Bronchial epithelial cell (primary cell): ENCODE data around the gene NETO1. TPM values are rescaled to one million over a fixed set of nuclear protein-coding genes. Genes with fewer than 3 reads are reported as not detected.

Experiments
- DNase-seq: peaks from one replicate; pipeline ENCODE4 v3.0.0-alpha.2; 2010; ENCODE audit warnings: low read depth
- FAIRE-seq: peaks from 2 replicates; lab custom pipeline; 2011; peaks lifted over from hg19 to GRCh38; lab: Jason Lieb, UNC
- H3K27me3 ChIP-seq: 2 replicates; pipeline ENCODE4 v1.5.1; 2011; ENCODE audit warnings: low read length; ENCODE audit not compliant: control insufficient read depth, insufficient read depth
- H3K36me3 ChIP-seq: 2 replicates; pipeline ENCODE4 v1.5.1; 2011; ENCODE audit warnings: low read length; ENCODE audit not compliant: control insufficient read depth, insufficient read depth
- H3K4me3 ChIP-seq: 2 replicates; pipeline ENCODE4 v1.5.1; 2011; ENCODE audit warnings: mild to moderate bottlenecking, low read depth, low read length, control low read depth
- total RNA-seq: library from RNA; depleted of rRNA; stranded (reverse); fragments of >200 nt; gene quantifications from 2 replicates; pipeline ENCODE4 v1.2.1, GENCODE V29; 2014
- TF ChIP-seq, protein P1 (sequence below): IDR thresholded peaks from 2 replicates; pipeline ENCODE4 v1.5.1; 2011; ENCODE audit warnings: mild to moderate bottlenecking, moderate library complexity, low read length, control low read depth, inconsistent platforms; ENCODE audit not compliant: insufficient read depth, severe bottlenecking

The NETO1 gene
- total RNA-seq, 1 donor from 2014 or later, result not detected

DNA sequence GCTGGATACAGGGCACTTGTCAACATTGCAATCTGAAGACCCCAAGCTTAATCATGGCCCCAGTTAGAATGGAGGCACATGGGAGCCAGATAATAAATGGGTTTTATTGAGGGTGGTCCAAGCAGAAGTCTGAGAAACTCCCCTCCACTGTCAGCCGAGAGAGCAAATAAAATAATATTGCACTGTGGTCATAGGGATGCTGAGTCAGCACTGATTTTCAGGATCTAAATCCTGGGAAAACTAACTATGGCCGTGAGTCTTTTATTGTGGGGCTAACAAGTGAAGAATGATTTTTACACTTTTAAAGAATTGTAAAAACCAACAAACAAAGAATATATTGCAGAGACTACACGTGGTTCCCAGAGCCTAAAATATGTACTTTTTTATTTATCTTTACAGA, 31.1 kb upstream of the NETO1 start:
- Histone ChIP-seq H3K36me3 (no peaks in the 10 kb centered on the region), H3K4me3 (no peak overlapping the region), H3K27me3 (no peaks in the 10 kb centered on the region)
- DNase-seq (no peak), FAIRE-seq (no peak)
- TF ChIP-seq, protein P1, sequence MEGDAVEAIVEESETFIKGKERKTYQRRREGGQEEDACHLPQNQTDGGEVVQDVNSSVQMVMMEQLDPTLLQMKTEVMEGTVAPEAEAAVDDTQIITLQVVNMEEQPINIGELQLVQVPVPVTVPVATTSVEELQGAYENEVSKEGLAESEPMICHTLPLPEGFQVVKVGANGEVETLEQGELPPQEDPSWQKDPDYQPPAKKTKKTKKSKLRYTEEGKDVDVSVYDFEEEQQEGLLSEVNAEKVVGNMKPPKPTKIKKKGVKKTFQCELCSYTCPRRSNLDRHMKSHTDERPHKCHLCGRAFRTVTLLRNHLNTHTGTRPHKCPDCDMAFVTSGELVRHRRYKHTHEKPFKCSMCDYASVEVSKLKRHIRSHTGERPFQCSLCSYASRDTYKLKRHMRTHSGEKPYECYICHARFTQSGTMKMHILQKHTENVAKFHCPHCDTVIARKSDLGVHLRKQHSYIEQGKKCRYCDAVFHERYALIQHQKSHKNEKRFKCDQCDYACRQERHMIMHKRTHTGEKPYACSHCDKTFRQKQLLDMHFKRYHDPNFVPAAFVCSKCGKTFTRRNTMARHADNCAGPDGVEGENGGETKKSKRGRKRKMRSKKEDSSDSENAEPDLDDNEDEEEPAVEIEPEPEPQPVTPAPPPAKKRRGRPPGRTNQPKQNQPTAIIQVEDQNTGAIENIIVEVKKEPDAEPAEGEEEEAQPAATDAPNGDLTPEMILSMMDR, result no peak

- no peak for FAIRE-seq
- Histone ChIP-seq H3K4me3 (no peak overlapping the region), H3K27me3 (no peaks in the 10 kb centered on the region), H3K36me3 (no peaks in the 10 kb centered on the region)
- DNase-seq, result peak; percentile 29
- TF ChIP-seq, protein P1, result no peak
These were observed 27.8 kb upstream of the NETO1 start for GRCh38 chr18:72895548-72895947.

DNA sequence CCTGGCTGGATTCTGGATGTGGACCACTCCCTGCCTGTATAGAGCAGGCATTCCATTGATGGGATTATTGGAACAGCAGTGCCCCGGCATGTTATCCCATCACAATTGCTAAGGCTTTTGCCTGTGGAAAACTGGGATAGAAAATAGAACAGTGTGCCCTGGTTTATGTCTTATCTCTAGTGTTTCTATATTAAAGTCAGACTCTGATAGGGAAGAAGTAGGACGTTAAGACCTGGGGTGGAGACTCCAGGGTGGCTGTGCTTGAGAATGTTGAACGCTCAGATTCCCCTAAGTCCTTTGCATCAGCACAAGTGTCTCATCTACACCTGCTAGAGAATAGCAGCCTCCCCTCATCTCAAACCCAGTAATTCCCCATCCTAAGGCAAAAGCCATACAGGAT, 10.8 kb upstream of the NETO1 start:
- DNase-seq, result no peak
- Histone ChIP-seq H3K4me3 (no peak overlapping the region), H3K36me3 (no peaks in the 10 kb centered on the region), H3K27me3 (no peaks in the 10 kb centered on the region)
- FAIRE-seq, result no peak
- TF ChIP-seq, protein P1, result no peak

DNA sequence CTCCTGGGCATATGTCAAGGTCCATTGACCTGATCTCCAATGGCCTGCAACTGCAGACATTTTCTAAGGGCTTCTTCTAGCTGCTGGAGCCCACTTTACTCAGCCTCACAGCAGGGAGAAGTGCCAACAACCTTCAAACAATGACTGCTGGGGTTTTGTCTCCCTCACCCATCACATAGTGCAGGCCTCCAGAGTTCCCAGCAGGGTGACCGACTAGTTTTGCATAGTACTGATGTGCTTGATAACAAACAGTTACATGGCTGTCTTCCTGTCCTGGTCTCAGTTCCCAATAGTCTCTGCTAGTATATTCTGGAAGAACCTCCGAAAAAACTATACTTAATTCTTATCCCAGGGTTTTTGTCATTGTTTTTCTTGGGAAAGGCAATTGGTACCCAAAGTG, 10.4 kb upstream of the NETO1 start:
- TF ChIP-seq, protein P1, result no peak
- no peak overlapping the region for H3K4me3 ChIP-seq
- no peak for FAIRE-seq
- no peak for DNase-seq
- no peaks in the 10 kb centered on the region for H3K27me3 ChIP-seq
- no peaks in the 10 kb centered on the region for H3K36me3 ChIP-seq

DNA sequence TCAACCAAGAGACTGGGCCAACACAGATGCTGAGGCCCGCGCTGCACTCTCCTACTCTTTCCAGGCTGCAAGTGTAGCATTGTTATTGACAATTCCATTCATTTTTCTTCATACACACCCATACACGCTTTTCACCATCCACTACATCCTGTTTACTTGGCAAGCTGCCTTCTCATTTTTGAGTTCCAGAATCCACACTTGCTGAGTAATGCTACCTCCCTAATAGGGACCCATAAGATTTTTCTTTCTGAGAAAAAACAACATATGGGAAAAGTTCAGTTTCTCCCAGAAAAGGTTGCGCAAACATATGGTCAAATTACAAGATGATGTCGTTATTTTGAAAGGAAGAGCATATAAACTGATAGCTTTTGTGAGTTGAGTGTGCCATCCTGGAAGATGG, 3.3 kb upstream of the NETO1 start:
- Histone ChIP-seq H3K36me3 (no peaks in the 10 kb centered on the region), H3K27me3 (peaks cover 14% of the 10 kb centered on the region), H3K4me3 (no peak overlapping the region)
- DNase-seq (peak; percentile 60), FAIRE-seq (no peak)
- TF ChIP-seq, protein P1, result no peak
